Subcutaneous abdominal adipose tissue (tissue), 5 donors: Measurements from ENCODE around the gene FLT3LG.
"Not testable (repeated sequence)": the region's sequence is repeated elsewhere in the genome, so short reads cannot be mapped to it uniquely, and the experiment has no call there.

Source experiments
- H3K27ac ChIP-seq: one replicate; pipeline ENCODE4 v1.7.0; 2013; ENCODE audit warnings: low read depth, mild to moderate bottlenecking, inconsistent platforms, low read length, moderate library complexity
- H3K27me3 ChIP-seq, 5 donors: one replicate each; pipeline ENCODE4 v1.7.0; 2013; ENCODE audit warnings: low read length in 5 of 5, inconsistent platforms in 1 of 5; ENCODE audit not compliant: control insufficient read depth in 5 of 5, insufficient read depth in 4 of 5
- H3K36me3 ChIP-seq, 5 donors: one replicate each; pipeline ENCODE4 v1.7.0; 2013; ENCODE audit warnings: low read length in 5 of 5; ENCODE audit not compliant: control insufficient read depth in 5 of 5, insufficient read depth in 5 of 5
- H3K4me1 ChIP-seq, 5 donors: one replicate each; pipeline ENCODE4 v1.7.0; 2013; ENCODE audit warnings: low read length in 5 of 5, mild to moderate bottlenecking in 3 of 5, moderate library complexity in 1 of 5; ENCODE audit not compliant: control insufficient read depth in 5 of 5, insufficient read depth in 5 of 5
- H3K4me3 ChIP-seq, 5 donors: one replicate each; pipeline ENCODE4 v1.7.0; 2013; ENCODE audit warnings: low read length in 5 of 5, low read depth in 1 of 5
- H3K9ac ChIP-seq, 5 donors: one replicate each; pipeline ENCODE4 v1.7.0; 2013; ENCODE audit warnings: low read length in 5 of 5, mild to moderate bottlenecking in 4 of 5, moderate library complexity in 3 of 5
- H3K9me3 ChIP-seq, 5 donors: one replicate each; pipeline ENCODE4 v1.7.0; 2013; ENCODE audit warnings: low read length in 5 of 5; ENCODE audit not compliant: control insufficient read depth in 5 of 5
- donor health status: healthy.
- donor health status: healthy.
- donor health status: healthy.
- donor health status: healthy.
- donor health status: healthy.

FLT3LG gene

DNA sequence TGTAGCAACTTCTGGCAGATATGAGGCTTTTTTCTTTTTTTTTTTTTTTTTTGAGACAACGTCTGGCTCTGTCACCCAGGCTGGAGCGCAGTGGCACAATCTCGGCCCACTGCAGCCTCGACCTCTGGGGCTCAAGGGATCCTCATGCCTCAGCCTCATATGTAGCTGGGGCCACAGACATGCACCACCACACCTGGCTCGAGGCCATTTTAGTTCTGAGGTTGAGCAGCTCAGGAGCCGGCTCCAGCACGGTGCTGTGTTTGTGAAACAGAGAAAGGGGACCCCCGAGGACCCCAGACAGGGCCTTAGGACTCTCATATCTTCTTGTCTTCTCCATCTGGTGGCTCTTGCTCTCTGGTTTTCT, 3.4 kb upstream of the FLT3LG start:
- Histone ChIP-seq H3K4me1 (peaks cover 1 to 42% (median 26%) of the 10 kb centered on the region in 5 donors), H3K9ac (no peak overlapping the region), H3K9me3 (no peaks in the 10 kb centered on the region), H3K27me3 (peaks cover 0 to 2% (median 0%) of the 10 kb centered on the region in 5 donors), H3K36me3 (peaks cover 0 to 18% (median 11%) of the 10 kb centered on the region in 5 donors), H3K27ac (no peak overlapping the region), H3K4me3 (no peak overlapping the region)

DNA sequence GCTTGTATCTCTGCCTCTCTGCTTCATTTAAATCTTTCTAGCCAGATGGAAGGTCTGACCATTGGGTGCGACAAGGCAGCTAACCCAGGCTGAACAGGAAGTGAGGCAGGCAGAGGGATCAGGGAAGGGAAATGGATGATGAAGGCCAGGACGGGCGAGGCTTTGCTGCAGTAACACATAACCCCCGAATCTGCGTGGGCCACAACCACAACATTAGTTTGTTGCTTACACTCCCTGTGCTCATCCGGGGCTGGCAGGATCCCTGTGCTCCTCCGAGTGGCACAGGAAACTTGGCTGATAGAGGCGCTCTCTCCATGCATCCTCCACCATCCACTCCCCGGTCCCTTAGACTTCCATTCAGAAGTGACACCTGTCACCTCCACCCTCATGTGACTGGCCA, 1.1 kb upstream of the FLT3LG start:
- no peak overlapping the region for H3K27ac ChIP-seq
- peaks cover 1 to 45% (median 26%) of the 10 kb centered on the region in 5 donors for H3K4me1 ChIP-seq
- H3K36me3 ChIP-seq = peaks cover 0 to 5% (median 3%) of the 10 kb centered on the region in 5 donors
- no peaks in the 10 kb centered on the region for H3K9me3 ChIP-seq
- peak overlapping the region in 1 of 5 donors; percentile 30 for H3K9ac ChIP-seq
- H3K4me3 ChIP-seq = no peak overlapping the region
- H3K27me3 ChIP-seq = peaks cover 0 to 2% (median 0%) of the 10 kb centered on the region in 5 donors

DNA sequence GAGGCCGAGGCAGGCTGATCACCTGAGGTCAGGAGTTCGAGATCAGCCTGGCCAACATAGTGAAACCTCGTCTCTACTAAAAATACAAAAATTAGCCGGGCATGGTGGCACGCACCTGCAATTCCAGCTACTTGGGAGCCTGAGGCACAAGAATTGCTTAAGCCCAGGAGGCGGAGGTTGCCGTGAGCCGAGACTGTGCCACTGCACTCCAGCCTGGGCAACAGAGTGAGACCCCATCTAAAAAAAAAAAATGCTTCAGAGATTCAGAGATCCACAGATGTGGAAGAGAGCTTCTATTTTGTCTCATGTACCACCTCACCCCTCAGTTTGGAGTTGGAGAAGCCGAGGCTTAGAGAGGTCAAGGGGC, 531 bp upstream of the FLT3LG start:
- H3K36me3 ChIP-seq, H3K9me3 ChIP-seq, H3K27me3 ChIP-seq: not testable (repeated sequence)
- peak overlapping the region; percentile 40 to 71 (median 69) for H3K4me3 ChIP-seq
- H3K9ac ChIP-seq = peak overlapping the region in 2 of 5 donors; percentile 57 to 67
- H3K4me1 ChIP-seq = peaks cover 1 to 41% (median 23%) of the 10 kb centered on the region in 5 donors
- peak overlapping the region; percentile 55 for H3K27ac ChIP-seq

DNA sequence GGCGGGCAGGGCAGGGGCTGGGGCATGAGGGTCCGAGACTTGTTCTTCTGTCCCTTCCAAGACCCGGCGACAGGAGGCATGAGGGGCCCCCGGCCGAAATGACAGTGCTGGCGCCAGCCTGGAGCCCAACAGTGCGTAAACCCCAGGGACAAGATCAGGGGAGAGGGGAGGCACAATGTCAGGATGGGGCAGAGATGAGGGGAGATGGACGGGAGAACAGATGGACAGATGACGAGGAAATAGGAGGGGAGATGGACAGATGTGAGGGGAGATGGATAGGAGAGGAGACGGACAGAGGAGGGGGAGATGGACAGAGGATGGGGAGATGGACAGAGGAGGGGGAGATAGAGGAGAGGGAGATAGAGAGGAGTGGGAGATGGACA, 518 bp downstream of the FLT3LG start:
- peaks cover 1 to 34% (median 19%) of the 10 kb centered on the region in 5 donors for H3K4me1 ChIP-seq

DNA sequence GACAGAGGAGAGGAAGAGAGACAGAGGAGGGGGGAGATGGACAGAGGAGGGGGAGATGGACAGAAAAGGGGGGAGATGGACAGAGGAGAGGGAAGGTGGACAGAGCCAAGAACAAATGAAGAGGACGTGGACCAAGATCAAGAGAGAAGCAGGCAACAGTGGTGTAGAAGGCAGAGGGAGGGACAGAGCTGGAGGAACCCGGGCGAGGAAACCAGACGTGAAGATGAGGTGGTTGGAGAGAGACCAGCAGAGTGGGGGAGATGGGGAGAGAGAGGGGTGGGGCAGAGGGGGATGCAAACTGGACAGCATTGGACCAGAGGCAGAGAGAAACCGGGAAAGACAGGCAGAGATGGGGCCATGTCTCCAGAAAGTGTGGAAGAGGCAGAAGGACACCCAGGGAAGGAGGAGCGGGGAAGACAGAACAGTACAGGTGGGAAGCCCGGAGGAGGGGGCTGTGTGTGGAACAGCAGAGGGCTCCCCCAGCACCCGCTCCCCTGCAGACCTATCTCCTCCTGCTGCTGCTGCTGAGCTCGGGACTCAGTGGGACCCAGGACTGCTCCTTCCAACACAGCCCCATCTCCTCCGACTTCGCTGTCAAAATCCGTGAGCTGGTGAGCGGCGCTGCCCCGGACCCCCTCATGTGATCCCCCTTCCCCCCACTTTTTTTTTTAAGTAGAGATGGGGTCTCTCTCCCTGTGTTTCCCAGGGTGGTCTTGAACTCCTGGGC, 1.3 kb downstream of the FLT3LG start:
- peak overlapping the region in 4 of 5 donors; percentile 33 to 78 (median 70) for H3K4me3 ChIP-seq
- peaks cover 1 to 28% (median 12%) of the 10 kb centered on the region in 5 donors for H3K4me1 ChIP-seq
- H3K9me3 ChIP-seq = no peaks in the 10 kb centered on the region
- peak overlapping the region in 2 of 5 donors; percentile 57 to 82 for H3K9ac ChIP-seq
- peak overlapping the region; percentile 55 for H3K27ac ChIP-seq
- peaks cover 0 to 2% (median 0%) of the 10 kb centered on the region in 5 donors for H3K27me3 ChIP-seq
- H3K36me3 ChIP-seq = peaks cover 0 to 5% (median under 1%) of the 10 kb centered on the region in 5 donors

More for the DNA sequence above, 518 bp downstream of the FLT3LG start:
- no peaks in the 10 kb centered on the region for H3K9me3 ChIP-seq
- H3K9ac ChIP-seq = peak overlapping the region in 4 of 5 donors; percentile 49 to 82 (median 62)
- H3K27ac ChIP-seq = peak overlapping the region; percentile 55
- peaks cover 0 to 3% (median 0%) of the 10 kb centered on the region in 5 donors for H3K36me3 ChIP-seq
- peaks cover 0 to 2% (median 0%) of the 10 kb centered on the region in 5 donors for H3K27me3 ChIP-seq
- H3K4me3 ChIP-seq = peak overlapping the region; percentile 64 to 78 (median 70)

DNA sequence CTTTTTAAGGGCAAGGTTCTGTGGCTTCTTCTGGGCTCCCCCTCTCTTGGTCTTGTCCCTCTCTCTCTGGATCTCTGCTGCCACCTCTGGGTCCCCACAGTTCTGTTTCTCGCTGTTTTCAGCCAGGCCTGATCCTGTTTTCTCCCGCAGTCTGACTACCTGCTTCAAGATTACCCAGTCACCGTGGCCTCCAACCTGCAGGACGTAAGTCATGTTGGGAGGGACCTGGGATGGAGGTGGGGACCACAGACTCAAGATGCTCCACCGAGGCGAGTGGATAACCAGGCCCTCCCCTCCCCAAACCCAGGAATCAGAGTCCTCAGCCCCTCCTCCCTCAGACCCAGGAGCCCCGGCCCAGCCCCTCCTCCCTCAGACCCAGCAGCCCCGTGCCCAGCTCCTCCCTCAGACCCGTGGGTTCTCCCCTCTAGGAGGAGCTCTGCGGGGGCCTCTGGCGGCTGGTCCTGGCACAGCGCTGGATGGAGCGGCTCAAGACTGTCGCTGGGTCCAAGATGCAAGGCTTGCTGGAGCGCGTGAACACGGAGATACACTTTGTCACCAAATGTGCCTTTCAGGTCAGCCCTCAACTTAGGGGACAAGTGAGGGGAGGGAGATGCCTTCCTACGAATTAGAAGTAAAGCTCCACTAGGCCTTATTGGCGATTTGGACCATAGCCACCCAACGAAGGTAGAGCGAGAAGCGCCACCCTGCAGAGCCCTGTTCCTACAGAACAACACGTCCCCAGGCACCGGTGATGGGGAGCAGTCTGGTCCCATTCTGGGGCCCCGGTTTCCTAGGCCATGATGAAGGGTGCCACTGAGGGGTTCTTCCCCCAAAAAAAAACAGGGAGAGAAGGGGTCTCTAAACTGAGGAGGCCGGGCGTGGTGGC, 2.2 kb downstream of the FLT3LG start:
- H3K27ac ChIP-seq = no peak overlapping the region
- peaks cover 0 to 24% (median 12%) of the 10 kb centered on the region in 5 donors for H3K4me1 ChIP-seq
- H3K4me3 ChIP-seq = no peak overlapping the region
- H3K27me3 ChIP-seq = peaks cover 0 to 2% (median 0%) of the 10 kb centered on the region in 5 donors
- no peak overlapping the region for H3K9ac ChIP-seq
- H3K36me3 ChIP-seq = peaks cover 0 to 7% (median 0%) of the 10 kb centered on the region in 5 donors
- H3K9me3 ChIP-seq = no peaks in the 10 kb centered on the region

DNA sequence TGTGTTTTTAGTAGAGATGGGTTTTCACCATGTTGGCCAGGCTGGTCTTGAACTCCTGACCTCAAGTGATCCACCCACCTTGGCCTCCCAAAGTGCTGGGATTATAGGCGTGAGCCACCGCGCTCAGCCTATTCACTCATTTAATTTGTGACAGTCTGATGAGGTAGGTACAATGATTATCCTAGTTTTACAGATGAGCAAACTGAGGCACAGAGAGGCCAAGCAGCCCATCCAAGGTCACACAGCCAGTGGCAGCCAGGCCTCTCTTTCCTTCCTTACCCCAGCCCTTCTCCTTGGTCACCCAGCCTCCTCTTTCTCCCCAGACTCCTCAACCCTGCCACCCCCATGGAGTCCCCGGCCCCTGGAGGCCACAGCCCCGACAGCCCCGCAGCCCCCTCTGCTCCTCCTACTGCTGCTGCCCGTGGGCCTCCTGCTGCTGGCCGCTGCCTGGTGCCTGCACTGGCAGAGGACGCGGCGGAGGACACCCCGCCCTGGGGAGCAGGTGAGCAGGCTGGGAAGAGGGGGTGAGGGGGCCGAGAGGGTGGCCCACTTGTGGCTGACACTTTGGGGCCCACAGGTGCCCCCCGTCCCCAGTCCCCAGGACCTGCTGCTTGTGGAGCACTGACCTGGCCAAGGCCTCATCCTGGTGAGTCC, 6.1 kb downstream of the FLT3LG start:
- Histone ChIP-seq H3K9ac (no peak overlapping the region), H3K4me3 (no peak overlapping the region), H3K9me3 (no peaks in the 10 kb centered on the region), H3K27ac (no peak overlapping the region), H3K4me1 (peaks cover 0 to 4% (median 0%) of the 10 kb centered on the region in 5 donors), H3K36me3 (peaks cover 0 to 12% (median 3%) of the 10 kb centered on the region in 5 donors), H3K27me3 (no peaks in the 10 kb centered on the region)

DNA sequence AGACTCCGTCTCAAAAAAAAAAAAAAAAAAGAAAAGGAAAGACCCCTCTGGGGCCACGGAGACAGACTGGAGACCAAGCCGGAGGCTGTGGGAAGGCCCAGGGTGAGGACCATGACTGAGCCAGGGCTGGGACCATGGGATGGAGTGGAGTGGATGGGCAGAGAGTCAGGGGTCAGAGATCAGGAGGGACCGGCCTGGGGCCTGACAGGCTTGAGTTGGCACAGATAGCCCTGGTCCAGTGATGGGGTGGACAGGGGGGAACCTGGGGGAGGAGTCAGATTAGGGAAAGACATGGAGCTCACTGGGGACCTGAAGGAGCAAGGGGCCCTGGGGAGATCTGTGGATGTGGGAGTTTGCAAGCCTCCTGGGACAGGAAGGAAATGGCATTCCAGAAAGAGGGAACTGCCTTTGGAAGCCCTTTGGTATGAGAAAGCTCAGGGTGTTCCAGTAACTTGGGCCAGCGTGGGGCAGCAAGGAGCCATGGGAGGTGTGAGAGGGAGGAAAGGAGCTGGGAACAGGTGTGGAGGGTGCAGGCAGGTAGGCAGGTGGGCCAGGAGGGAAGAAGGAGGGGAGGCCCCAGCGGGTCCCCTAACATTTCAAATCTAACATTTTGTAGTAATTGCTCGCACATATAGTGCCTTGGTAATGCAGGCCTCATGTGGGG, 7.1 kb downstream of the FLT3LG start:
- peaks cover 0 to 12% (median 3%) of the 10 kb centered on the region in 5 donors for H3K36me3 ChIP-seq
- no peak overlapping the region for H3K9ac ChIP-seq
- no peak overlapping the region for H3K27ac ChIP-seq
- H3K27me3 ChIP-seq = no peaks in the 10 kb centered on the region
- no peak overlapping the region for H3K4me3 ChIP-seq
- no peaks in the 10 kb centered on the region for H3K9me3 ChIP-seq
- H3K4me1 ChIP-seq = peaks cover 0 to 2% (median 0%) of the 10 kb centered on the region in 5 donors

DNA sequence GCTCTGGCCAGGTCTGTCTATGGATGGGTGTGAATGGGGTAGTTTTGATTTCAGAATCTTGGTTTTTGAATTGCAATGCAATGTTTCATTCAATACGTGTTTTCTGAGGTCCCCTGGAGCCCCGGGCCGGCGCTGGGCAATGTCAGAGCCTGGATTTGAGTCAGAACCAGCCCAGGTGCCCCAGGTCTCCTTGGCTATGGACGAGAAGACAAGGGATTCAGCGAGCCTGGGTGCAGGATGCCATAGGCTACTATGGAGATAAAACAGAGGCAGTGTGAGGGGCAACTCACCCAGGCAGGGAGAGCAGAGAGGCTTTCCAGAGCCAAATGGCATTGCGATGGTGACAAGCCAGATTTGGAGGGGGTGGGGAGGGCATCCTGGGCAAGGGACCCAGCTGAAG, 12.2 kb downstream of the FLT3LG start:
- Histone ChIP-seq H3K4me1 (peaks cover 11 to 34% (median 30%) of the 10 kb centered on the region in 5 donors), H3K4me3 (no peak overlapping the region), H3K27me3 (peaks cover 0 to 3% (median 0%) of the 10 kb centered on the region in 5 donors), H3K9me3 (no peaks in the 10 kb centered on the region), H3K27ac (no peak overlapping the region), H3K36me3 (peaks cover 0 to 26% (median 19%) of the 10 kb centered on the region in 5 donors), H3K9ac (no peak overlapping the region)
